ENCODE results near the gene NUP153. TPM values are rescaled to one million over a fixed set of nuclear protein-coding genes. Genes with fewer than 3 reads are reported as not detected.
A peak's percentile ranks its signal among the peaks of the same experiment; 100 is the strongest.

The NUP153 gene
- total RNA-seq, 4 donors from 2014 or later: 38.0 to 58.6 (median 44.9) TPM

DNA sequence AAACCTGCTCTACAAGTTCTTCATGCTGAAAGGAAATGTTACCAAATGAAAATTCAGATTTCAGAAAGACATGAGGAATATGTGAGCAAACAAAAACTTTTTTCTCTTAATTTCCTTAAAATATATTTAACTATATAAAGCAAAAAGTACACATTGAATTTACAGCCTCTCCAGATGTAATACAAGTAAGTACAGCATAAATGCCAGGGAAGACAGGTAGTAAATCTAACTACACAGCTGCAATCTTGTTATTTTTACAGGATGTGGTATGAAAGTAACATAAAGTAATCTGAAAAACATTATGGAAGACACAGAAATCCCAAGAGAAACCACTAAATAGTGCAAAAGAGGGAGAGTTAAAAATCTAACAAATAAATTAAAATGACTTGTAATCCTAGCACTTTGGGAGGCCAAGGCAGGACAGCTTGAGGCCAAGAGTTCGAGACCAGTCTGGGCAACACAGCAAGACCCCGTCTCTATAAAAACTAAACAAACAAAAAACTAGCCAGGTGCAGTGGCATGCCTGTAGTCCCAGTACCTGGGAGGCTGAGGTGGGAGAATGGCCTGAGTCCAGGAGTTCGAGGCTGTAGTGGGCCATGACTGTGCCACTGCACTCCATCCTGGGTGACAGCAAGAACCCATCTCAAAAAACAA, 55.9 kb downstream of the NUP153 start:
- H3K27ac ChIP-seq: peak overlapping the region in 2 of 3 donors; percentile 48 to 63
- intact Hi-C loops (cut with DNase I): no loop called here
- 93 to 95% methylated on average over 3 of the region's 3 CpGs for WGBS, 2 donors

DNA sequence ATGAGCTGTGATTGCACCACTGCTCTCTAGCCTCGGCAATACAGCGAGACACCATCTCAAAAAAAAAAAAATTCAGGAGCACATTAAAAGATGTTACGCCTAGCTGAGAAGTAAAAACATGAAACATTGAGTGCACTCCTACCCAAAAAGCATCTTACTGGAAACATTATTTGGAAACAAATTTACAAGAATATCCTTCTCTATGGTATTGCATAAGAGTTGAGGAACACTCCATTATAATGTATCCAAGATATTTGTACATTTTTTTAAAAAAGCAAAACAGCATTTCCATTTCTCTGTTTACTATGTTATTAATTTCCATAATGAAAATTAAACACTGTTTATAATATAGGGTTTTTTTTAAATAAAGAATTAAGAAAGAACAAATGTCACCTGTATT, 58.0 kb downstream of the NUP153 start:
- Histone ChIP-seq H3K4me3 (replicated peaks in 1 of 3) (no peak overlapping the region), H3K27me3 (no peaks in the 10 kb centered on the region), H3K27ac (no peak overlapping the region), H3K36me3 (peaks cover 8 to 35% of the 10 kb centered on the region in 2 donors), H3K9me3 (no peaks in the 10 kb centered on the region), H3K4me1 (peaks cover 14 to 15% of the 10 kb centered on the region in 2 donors)
- TF ChIP-seq CTCF (IDR thresholded peaks at IDR 0.05) (no peak), POLR2A (IDR thresholded peaks at IDR 0.05) (no peak)
- 94 to 97% methylated on average over 3 of the region's 3 CpGs for WGBS, 2 donors
- no peak for DNase-seq
- intact Hi-C loops (cut with DNase I): no loop called here

More for the DNA sequence above, 55.9 kb downstream of the NUP153 start:
- peaks cover 4 to 20% of the 10 kb centered on the region in 2 donors for H3K36me3 ChIP-seq
- no peak for DNase-seq
- H3K27me3 ChIP-seq: no peaks in the 10 kb centered on the region
- no peaks in the 10 kb centered on the region for H3K9me3 ChIP-seq
- no peak for TF ChIP-seq POLR2A (IDR thresholded peaks at IDR 0.05)
- TF ChIP-seq CTCF (IDR thresholded peaks at IDR 0.05): no peak
- peaks cover 14 to 15% of the 10 kb centered on the region in 2 donors for H3K4me1 ChIP-seq
- H3K4me3 ChIP-seq (replicated peaks in 1 of 3): no peak overlapping the region

GRCh38 chr6:17640477-17640917, 66.2 kb downstream of the NUP153 start:
- H3K27me3 ChIP-seq: no peaks in the 10 kb centered on the region
- peaks cover 13 to 17% of the 10 kb centered on the region in 2 donors for H3K4me1 ChIP-seq
- H3K36me3 ChIP-seq: peaks cover 18 to 33% of the 10 kb centered on the region in 2 donors
- no peaks in the 10 kb centered on the region for H3K9me3 ChIP-seq
- no peak for TF ChIP-seq POLR2A (IDR thresholded peaks at IDR 0.05)
- no peak for TF ChIP-seq CTCF (IDR thresholded peaks at IDR 0.05)
- H3K4me3 ChIP-seq (replicated peaks in 1 of 3): no peak overlapping the region
- no peak overlapping the region for H3K27ac ChIP-seq
- no peak for DNase-seq
- intact Hi-C loops (cut with DNase I): no loop called here
- WGBS, 2 donors: 93 to 98% methylated on average over 3 of the region's 3 CpGs

DNA sequence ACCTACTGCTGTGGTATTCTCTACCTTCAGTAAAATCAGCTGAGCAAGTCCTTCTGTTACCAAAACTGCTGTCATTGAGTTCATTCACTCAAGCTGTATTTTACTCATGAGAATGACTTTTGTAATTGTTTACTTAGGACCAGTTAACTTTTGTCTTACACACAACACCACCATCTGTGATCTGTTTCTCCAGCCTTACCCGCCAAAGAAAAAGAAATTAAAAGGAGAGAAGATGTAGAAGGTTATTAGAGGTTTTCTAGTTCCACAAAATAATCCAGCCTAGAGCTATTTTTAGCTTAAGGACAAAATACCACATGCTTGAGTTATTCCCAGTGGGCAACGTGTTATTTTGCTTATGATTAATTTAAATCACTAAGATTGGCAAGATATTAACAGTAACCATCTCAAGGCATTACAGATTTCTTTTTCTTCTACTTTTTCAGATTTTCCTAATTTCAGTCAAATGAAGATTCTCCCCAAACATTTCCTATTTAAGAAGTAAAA, 68.5 kb downstream of the NUP153 start:
- peaks cover 15 to 17% of the 10 kb centered on the region in 2 donors for H3K36me3 ChIP-seq

More for the DNA sequence above, 68.5 kb downstream of the NUP153 start:
- Histone ChIP-seq H3K4me1 (peaks cover 13 to 22% of the 10 kb centered on the region in 2 donors), H3K4me3 (replicated peaks in 1 of 3) (no peak overlapping the region), H3K27me3 (no peaks in the 10 kb centered on the region), H3K9me3 (no peaks in the 10 kb centered on the region), H3K27ac (peak overlapping the region; percentile 21 to 39 (median 34))
- intact Hi-C loops (cut with DNase I): no loop called here
- DNase-seq: no peak
- TF ChIP-seq POLR2A (IDR thresholded peaks at IDR 0.05) (no peak), CTCF (IDR thresholded peaks at IDR 0.05) (no peak)
- 39 to 51% methylated on average over 2 of the region's 2 CpGs for WGBS, 2 donors

Measured in thyroid gland (tissue), 4 donors.